OCI-LY3 (cell line): ENCODE data around the gene TTC29.
"Not testable (repeated sequence)": the region's sequence is repeated elsewhere in the genome, so short reads cannot be mapped to it uniquely, and the experiment has no call there.

ENCODE experiments used
- H2AFZ ChIP-seq: fragments of 200-600, 300-600 bp; shearing (Covaris generic); 2 replicates; pipeline ENCODE4 v1.6.0; 2014; ENCODE audit warnings: antibody characterized with exemption, low read depth, low read length
- H3K27ac ChIP-seq: fragments of 200-600, 300-600 bp; sonication (generic); 2 replicates; pipeline ENCODE4 v1.5.1; 2014; ENCODE audit warnings: mild to moderate bottlenecking, low read length, moderate library complexity, mixed read lengths
- H3K27me3 ChIP-seq: fragments of 200-600, 300-600 bp; sonication (generic); 2 replicates; pipeline ENCODE4 v1.6.1; 2014; ENCODE audit warnings: low read depth, low read length, mixed read lengths
- H3K36me3 ChIP-seq: fragments of 200-600, 300-600 bp; sonication (generic); replicated peaks from 2 replicates; pipeline ENCODE3; 2014; ENCODE audit warnings: low read depth, low read length, mixed read lengths
- H3K4me1 ChIP-seq: fragments of 300-600, 200-600 bp; sonication (generic); 2 replicates; pipeline ENCODE4 v1.6.1; 2014; ENCODE audit warnings: low read length, mixed read lengths
- H3K4me2 ChIP-seq: fragments of 200-600, 300-600 bp; sonication (generic); 2 replicates; pipeline ENCODE4 v1.6.1; 2014; ENCODE audit warnings: low read length, mixed read lengths
- H3K4me3 ChIP-seq: fragments of 300-600, 200-600 bp; sonication (generic); 2 replicates; pipeline ENCODE4 v1.5.1; 2014; ENCODE audit warnings: antibody characterized with exemption, mild to moderate bottlenecking, low read length, moderate library complexity
- H3K79me2 ChIP-seq: fragments of 300-600, 200-600 bp; shearing (Covaris generic); 2 replicates; pipeline ENCODE4 v1.6.1; 2014; ENCODE audit warnings: mild to moderate bottlenecking, low read length, mixed read lengths
- H3K9ac ChIP-seq: fragments of 300-600, 200-600 bp; shearing (Covaris generic); 2 replicates; pipeline ENCODE4 v1.6.0; 2014; ENCODE audit warnings: mild to moderate bottlenecking, low read length, moderate library complexity
- H3K9me3 ChIP-seq: fragments of 200-600, 300-600 bp; shearing (Covaris generic); 2 replicates; pipeline ENCODE4 v1.6.1; 2014; ENCODE audit warnings: low read length, mixed read lengths; ENCODE audit not compliant: insufficient read depth
- H4K20me1 ChIP-seq: fragments of 200-600, 300-600 bp; sonication (generic); 2 replicates; pipeline ENCODE4 v1.6.1; 2016; ENCODE audit warnings: low read length, mixed read lengths; ENCODE audit not compliant: insufficient read depth
- EZH2phosphoT487 ChIP-seq: fragments of 200-600 bp; shearing (Covaris generic); IDR thresholded peaks from 2 replicates; pipeline ENCODE4 v1.6.1; 2018; ENCODE audit warnings: antibody characterized with exemption, mixed run types, low read depth
- TF ChIP-seq, protein P1 (sequence below): fragments of 200-600, 300-600 bp; sonication (generic); IDR thresholded peaks from 2 replicates; pipeline ENCODE4 v1.5.1; 2014; ENCODE audit warnings: antibody characterized with exemption, low read length, low read depth

The TTC29 gene

DNA sequence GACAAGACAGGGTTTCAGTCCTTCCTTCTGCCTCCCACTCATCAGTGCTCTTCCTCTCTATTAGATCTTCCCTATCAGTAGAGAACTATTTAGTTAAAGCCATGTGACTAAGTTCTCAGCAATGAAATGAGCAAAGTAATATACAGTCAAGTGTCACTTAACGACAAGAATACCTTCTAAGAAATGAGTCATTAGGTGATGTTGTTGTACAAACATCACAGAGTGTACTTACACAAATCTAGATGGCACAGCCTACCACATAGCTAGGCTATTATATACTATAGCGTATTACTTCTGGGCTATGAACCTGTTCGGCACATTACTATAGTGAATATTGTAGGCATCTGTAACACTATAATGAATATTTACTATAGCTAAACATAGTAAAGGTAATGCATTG is 235.7 kb downstream of the TTC29 start:
- TF ChIP-seq, protein P1, sequence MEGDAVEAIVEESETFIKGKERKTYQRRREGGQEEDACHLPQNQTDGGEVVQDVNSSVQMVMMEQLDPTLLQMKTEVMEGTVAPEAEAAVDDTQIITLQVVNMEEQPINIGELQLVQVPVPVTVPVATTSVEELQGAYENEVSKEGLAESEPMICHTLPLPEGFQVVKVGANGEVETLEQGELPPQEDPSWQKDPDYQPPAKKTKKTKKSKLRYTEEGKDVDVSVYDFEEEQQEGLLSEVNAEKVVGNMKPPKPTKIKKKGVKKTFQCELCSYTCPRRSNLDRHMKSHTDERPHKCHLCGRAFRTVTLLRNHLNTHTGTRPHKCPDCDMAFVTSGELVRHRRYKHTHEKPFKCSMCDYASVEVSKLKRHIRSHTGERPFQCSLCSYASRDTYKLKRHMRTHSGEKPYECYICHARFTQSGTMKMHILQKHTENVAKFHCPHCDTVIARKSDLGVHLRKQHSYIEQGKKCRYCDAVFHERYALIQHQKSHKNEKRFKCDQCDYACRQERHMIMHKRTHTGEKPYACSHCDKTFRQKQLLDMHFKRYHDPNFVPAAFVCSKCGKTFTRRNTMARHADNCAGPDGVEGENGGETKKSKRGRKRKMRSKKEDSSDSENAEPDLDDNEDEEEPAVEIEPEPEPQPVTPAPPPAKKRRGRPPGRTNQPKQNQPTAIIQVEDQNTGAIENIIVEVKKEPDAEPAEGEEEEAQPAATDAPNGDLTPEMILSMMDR: no peak
- no peak for TF ChIP-seq EZH2phosphoT487
- H4K20me1 ChIP-seq: no peaks in the 10 kb centered on the region
- no peak overlapping the region for H3K27ac ChIP-seq
- H3K4me3 ChIP-seq: no peak overlapping the region
- H3K27me3 ChIP-seq: no peaks in the 10 kb centered on the region
- H3K4me1 ChIP-seq: no peaks in the 10 kb centered on the region
- no peaks in the 10 kb centered on the region for H3K9me3 ChIP-seq
- H2AFZ ChIP-seq: no peak overlapping the region
- H3K4me2 ChIP-seq: no peak overlapping the region
- H3K79me2 ChIP-seq: no peaks in the 10 kb centered on the region
- H3K36me3 ChIP-seq: no peaks in the 10 kb centered on the region
- no peak overlapping the region for H3K9ac ChIP-seq

DNA sequence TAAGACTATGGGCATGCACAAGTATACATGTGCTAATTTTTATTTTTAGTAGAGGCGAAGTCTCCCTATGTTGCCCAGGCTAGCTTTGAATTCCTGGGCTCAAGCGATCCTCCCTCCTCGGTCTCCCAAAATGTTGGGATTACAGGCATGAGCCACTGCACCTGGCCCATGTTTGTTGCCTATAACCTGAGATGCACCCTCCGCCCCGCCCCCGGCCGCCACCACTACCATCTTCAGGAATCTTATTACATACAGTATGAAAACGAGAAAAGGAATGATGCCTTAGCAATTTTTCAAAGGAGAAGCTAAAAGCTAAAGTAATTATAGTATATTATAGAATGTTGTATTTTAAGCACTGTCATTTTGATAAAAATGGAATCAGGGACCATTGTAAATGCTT is 245.8 kb downstream of the TTC29 start:
- H3K79me2 ChIP-seq: no peaks in the 10 kb centered on the region

DNA sequence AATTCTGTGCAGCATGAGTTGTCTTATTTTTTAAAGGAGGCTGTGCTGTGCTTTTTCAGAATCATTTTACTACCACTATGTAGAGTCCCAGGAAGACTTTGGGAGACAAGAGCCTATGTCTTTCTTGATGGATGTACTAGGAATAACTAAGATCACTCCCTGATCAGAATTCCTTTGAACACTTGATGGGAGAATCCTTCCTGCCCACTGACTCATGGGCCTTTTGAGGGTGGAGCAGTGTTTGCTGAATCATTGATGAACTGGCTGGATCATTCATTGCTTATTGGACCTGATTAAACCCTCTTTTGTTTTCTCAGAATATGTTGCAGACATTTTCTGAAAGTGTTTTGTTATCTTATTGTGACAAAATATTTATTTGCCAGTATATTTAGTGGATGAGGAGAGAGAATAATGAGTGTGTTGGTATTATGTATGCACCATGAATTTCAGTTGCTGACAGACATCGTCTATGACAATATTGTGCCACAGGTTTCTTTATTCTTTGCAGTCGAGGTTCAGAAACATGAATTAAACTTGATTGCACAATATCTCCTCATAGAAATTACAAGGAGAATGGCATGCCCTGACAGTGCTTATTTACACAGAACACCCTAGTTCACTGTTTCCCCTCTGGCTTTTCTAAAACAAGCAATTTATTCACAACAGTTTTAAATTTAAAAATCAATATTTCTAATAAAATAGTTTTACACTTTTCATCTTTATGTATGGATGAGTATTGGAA is 270.7 kb downstream of the TTC29 start:
- Histone ChIP-seq H3K9ac (no peak overlapping the region), H4K20me1 (no peaks in the 10 kb centered on the region), H3K4me1 (no peaks in the 10 kb centered on the region), H3K4me2 (no peak overlapping the region), H2AFZ (no peak overlapping the region), H3K36me3 (no peaks in the 10 kb centered on the region), H3K79me2 (no peaks in the 10 kb centered on the region), H3K4me3 (no peak overlapping the region), H3K27me3 (no peaks in the 10 kb centered on the region), H3K27ac (no peak overlapping the region), H3K9me3 (no peaks in the 10 kb centered on the region)
- no peak for TF ChIP-seq EZH2phosphoT487

More for the DNA sequence above, 245.8 kb downstream of the TTC29 start:
- Histone ChIP-seq H4K20me1 (no peaks in the 10 kb centered on the region), H3K4me3 (no peak overlapping the region), H2AFZ (no peak overlapping the region), H3K36me3 (no peaks in the 10 kb centered on the region), H3K9ac (no peak overlapping the region), H3K9me3 (no peaks in the 10 kb centered on the region), H3K27me3 (peaks cover 2% of the 10 kb centered on the region; the same call in 1 of the 2 replicates), H3K27ac (no peak overlapping the region), H3K4me2 (no peak overlapping the region), H3K4me1 (no peaks in the 10 kb centered on the region)
- TF ChIP-seq, protein P1: no peak
- no peak for TF ChIP-seq EZH2phosphoT487

DNA sequence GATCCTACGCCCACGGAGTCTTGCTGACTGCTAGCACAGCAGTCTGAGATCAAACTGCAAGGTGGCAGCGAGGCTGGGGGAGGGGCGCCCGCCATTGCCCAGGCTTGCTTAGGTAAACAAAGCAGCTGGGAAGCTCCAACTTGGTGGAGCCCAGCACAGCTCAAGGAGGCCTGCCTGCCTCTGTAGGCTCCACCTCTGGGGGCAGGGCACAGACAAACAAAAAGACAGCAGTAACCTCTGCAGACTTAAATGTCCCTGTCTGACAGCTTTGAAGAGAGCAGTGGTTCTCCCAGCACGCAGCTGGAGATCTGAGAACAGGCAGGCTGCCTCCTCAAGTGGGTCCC is 281.7 kb downstream of the TTC29 start:
- H3K36me3 ChIP-seq, H3K4me3 ChIP-seq, H3K9ac ChIP-seq, H3K4me1 ChIP-seq, H4K20me1 ChIP-seq, H3K4me2 ChIP-seq, H3K9me3 ChIP-seq, H3K27me3 ChIP-seq, H3K79me2 ChIP-seq, H2AFZ ChIP-seq, H3K27ac ChIP-seq: not testable (repeated sequence)

DNA sequence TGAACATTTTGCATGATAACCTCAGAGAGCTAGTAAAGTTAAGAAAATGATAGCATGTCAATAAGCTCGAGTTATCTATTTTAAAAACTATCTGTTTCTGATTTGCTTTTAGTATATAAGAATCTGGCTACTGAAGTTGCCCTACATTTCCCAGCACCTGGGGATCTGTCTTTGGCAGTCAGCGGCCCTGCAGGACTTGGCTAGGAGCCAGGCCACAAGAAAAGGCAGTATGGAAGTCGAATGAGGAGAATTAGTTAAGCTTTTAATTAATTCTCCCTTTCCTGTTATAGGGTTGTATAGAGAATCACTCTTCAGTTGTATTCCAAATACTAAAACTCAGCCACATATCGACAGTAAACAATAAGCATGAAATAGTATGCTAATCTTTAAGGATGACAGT is 284.3 kb downstream of the TTC29 start:
- no peaks in the 10 kb centered on the region for H3K79me2 ChIP-seq
- no peak for TF ChIP-seq EZH2phosphoT487
- TF ChIP-seq, protein P1: no peak
- no peaks in the 10 kb centered on the region for H3K4me1 ChIP-seq
- no peak overlapping the region for H3K4me2 ChIP-seq
- no peaks in the 10 kb centered on the region for H4K20me1 ChIP-seq
- no peak overlapping the region for H3K4me3 ChIP-seq
- H3K27me3 ChIP-seq: no peaks in the 10 kb centered on the region
- no peak overlapping the region for H3K9ac ChIP-seq
- no peaks in the 10 kb centered on the region for H3K36me3 ChIP-seq
- H3K27ac ChIP-seq: no peak overlapping the region
- H2AFZ ChIP-seq: no peak overlapping the region
- H3K9me3 ChIP-seq: no peaks in the 10 kb centered on the region
